T47D (cell line): ENCODE measurements around the gene CLTA.
"Not testable (repeated sequence)": the region's sequence is repeated elsewhere in the genome, so short reads cannot be mapped to it uniquely, and the experiment has no call there.

ENCODE experiments used
- DNase-seq, 2 experiments: peaks; one replicate each; pipeline versions ENCODE4 v3.0.0 to v3.0.0-alpha.2; 2011 to 2012; ENCODE audit warnings: low read depth in 1 of 2, low spot score in 1 of 2
- JUND ChIP-seq: IDR thresholded peaks from 2 replicates; pipeline ENCODE4 v1.6.1; 2012; ENCODE audit warnings: low read depth
- in situ Hi-C: cut with HindIII; loops from 2 replicates; pipeline ENCODE4 v1.10.0; 2016; ENCODE audit warnings: low sequenced_read_pairs, low pct_unique_long_range_greater_than_20kb

The CLTA gene

GRCh38 chr9:36208521-36209253 lies 18.0 kb downstream of the CLTA start:
- DNase-seq: no peak
- in situ Hi-C loops: no loop called here
- no peak for TF ChIP-seq JUND

GRCh38 chr9:36210722-36211121 lies 20.0 kb downstream of the CLTA start:
- TF ChIP-seq JUND: no peak
- DNase-seq: no peak
- in situ Hi-C loops: no loop called here

GRCh38 chr9:36211510-36211909 lies 20.8 kb downstream of the CLTA start:
- in situ Hi-C loops: no loop called here
- no peak for DNase-seq
- TF ChIP-seq JUND: no peak

GRCh38 chr9:36213387-36213786 lies 22.7 kb downstream of the CLTA start:
- in situ Hi-C loops: no loop called here

GRCh38 chr9:36213989-36214388 lies 23.3 kb downstream of the CLTA start:
- in situ Hi-C loops: no loop called here
- no peak for TF ChIP-seq JUND
- no peak for DNase-seq

More at GRCh38 chr9:36213387-36213786, 22.7 kb downstream of the CLTA start:
- DNase-seq: no peak
- no peak for TF ChIP-seq JUND

GRCh38 chr9:36214571-36214970 lies 23.9 kb downstream of the CLTA start:
- DNase-seq: no peak
- no peak for TF ChIP-seq JUND
- in situ Hi-C loops: no loop called here

- TF ChIP-seq JUND: no peak
- in situ Hi-C loops: no loop called here
- DNase-seq: no peak
These were observed 26.7 kb downstream of the CLTA start for GRCh38 chr9:36217256-36217968.

GRCh38 chr9:36218011-36218410 lies 27.3 kb downstream of the CLTA start:
- in situ Hi-C loops: no loop called here
- no peak for TF ChIP-seq JUND
- DNase-seq: no peak

- DNase-seq: no peak
- TF ChIP-seq JUND: no peak
- in situ Hi-C loops: no loop called here
These were observed 27.7 kb downstream of the CLTA start for GRCh38 chr9:36218411-36218901.

GRCh38 chr9:36221667-36222066 lies 30.9 kb downstream of the CLTA start:
- no peak for DNase-seq
- no peak for TF ChIP-seq JUND
- in situ Hi-C loops: no loop called here

- in situ Hi-C loops: no loop called here
- no peak for TF ChIP-seq JUND
- no peak for DNase-seq
These were observed 31.7 kb downstream of the CLTA start for GRCh38 chr9:36222449-36222848.

GRCh38 chr9:36237230-36237629 lies 46.5 kb downstream of the CLTA start:
- in situ Hi-C loops: no loop called here
- no peak for TF ChIP-seq JUND
- DNase-seq: no peak

GRCh38 chr9:36239205-36239604 lies 48.5 kb downstream of the CLTA start:
- in situ Hi-C loops, DNase-seq: not testable (repeated sequence)

GRCh38 chr9:36239675-36240074 lies 49.0 kb downstream of the CLTA start:
- in situ Hi-C loops, DNase-seq: not testable (repeated sequence)
